ENCODE measurements around the gene IFNK.
"Not testable (repeated sequence)": the region's sequence is repeated elsewhere in the genome, so short reads cannot be mapped to it uniquely, and the experiment has no call there.

IFNK gene

GRCh38 chr9:27491154-27491553 lies 32.9 kb upstream of the IFNK start:
- H3K27me3 ChIP-seq (ENCODE audit: insufficient read depth, low read length), result no peaks in the 10 kb centered on the region
- H3K9ac ChIP-seq (ENCODE audit: low read depth, low read length), result no peak overlapping the region
- peaks cover 39% of the 10 kb centered on the region for H3K4me1 ChIP-seq (ENCODE audit: insufficient read depth, low read length)
- H3K27ac ChIP-seq (ENCODE audit: low read length), result no peak overlapping the region
- H3K36me3 ChIP-seq (ENCODE audit: insufficient read depth, low read depth, low read length), result no peaks in the 10 kb centered on the region
- H3K4me3 ChIP-seq (ENCODE audit: low read length), result no peak overlapping the region
- no peaks in the 10 kb centered on the region for H3K9me3 ChIP-seq (ENCODE audit: insufficient read depth, low read depth, low read length)

GRCh38 chr9:27495480-27496134 lies 28.5 kb upstream of the IFNK start:
- peak overlapping the region; percentile 24 for H3K27ac ChIP-seq (ENCODE audit: low read length)
- H3K9me3 ChIP-seq (ENCODE audit: insufficient read depth, low read depth, low read length), result no peaks in the 10 kb centered on the region
- H3K4me3 ChIP-seq (ENCODE audit: low read length), result peak overlapping the region; percentile 36; the same call in 1 of the 2 replicates
- no peaks in the 10 kb centered on the region for H3K36me3 ChIP-seq (ENCODE audit: insufficient read depth, low read depth, low read length)
- H3K27me3 ChIP-seq (ENCODE audit: insufficient read depth, low read length), result no peaks in the 10 kb centered on the region
- peaks cover 45% of the 10 kb centered on the region for H3K4me1 ChIP-seq (ENCODE audit: insufficient read depth, low read length)
- H3K9ac ChIP-seq (ENCODE audit: low read depth, low read length), result no peak overlapping the region; the same call in 1 of the 2 replicates

GRCh38 chr9:27496135-27496504 lies 28.0 kb upstream of the IFNK start:
- peaks cover 45% of the 10 kb centered on the region for H3K4me1 ChIP-seq (ENCODE audit: insufficient read depth, low read length)
- H3K27ac ChIP-seq (ENCODE audit: low read length), result peak overlapping the region; percentile 24

GRCh38 chr9:27497883-27498417 lies 26.1 kb upstream of the IFNK start:
- H3K4me1 ChIP-seq (ENCODE audit: insufficient read depth, low read length), result peaks cover 45% of the 10 kb centered on the region
- H3K27ac ChIP-seq (ENCODE audit: low read length), result no peak overlapping the region
- H3K4me3 ChIP-seq (ENCODE audit: low read length), result peak overlapping the region; percentile 55

More at GRCh38 chr9:27496135-27496504, 28.0 kb upstream of the IFNK start:
- no peak overlapping the region; the same call in 1 of the 2 replicates for H3K9ac ChIP-seq (ENCODE audit: low read depth, low read length)
- H3K36me3 ChIP-seq (ENCODE audit: insufficient read depth, low read depth, low read length), result no peaks in the 10 kb centered on the region
- no peaks in the 10 kb centered on the region for H3K27me3 ChIP-seq (ENCODE audit: insufficient read depth, low read length)
- H3K4me3 ChIP-seq (ENCODE audit: low read length), result peak overlapping the region; percentile 36; the same call in 1 of the 2 replicates
- H3K9me3 ChIP-seq (ENCODE audit: insufficient read depth, low read depth, low read length), result no peaks in the 10 kb centered on the region

GRCh38 chr9:27499451-27499850 lies 24.6 kb upstream of the IFNK start:
- no peak overlapping the region for H3K27ac ChIP-seq (ENCODE audit: low read length)
- 0 out of 2 replicates have a peak overlapping the region, but pooled peaks have one; percentile 11 for H3K4me3 ChIP-seq (ENCODE audit: low read length)
- H3K9ac ChIP-seq (ENCODE audit: low read depth, low read length), result no peak overlapping the region
- H3K4me1 ChIP-seq (ENCODE audit: insufficient read depth, low read length), result peaks cover 45% of the 10 kb centered on the region
- H3K27me3 ChIP-seq (ENCODE audit: insufficient read depth, low read length), result no peaks in the 10 kb centered on the region
- no peaks in the 10 kb centered on the region for H3K36me3 ChIP-seq (ENCODE audit: insufficient read depth, low read depth, low read length)
- H3K9me3 ChIP-seq (ENCODE audit: insufficient read depth, low read depth, low read length), result no peaks in the 10 kb centered on the region

More at GRCh38 chr9:27497883-27498417, 26.1 kb upstream of the IFNK start:
- H3K9ac ChIP-seq (ENCODE audit: low read depth, low read length), result no peak overlapping the region; the same call in 1 of the 2 replicates
- H3K9me3 ChIP-seq (ENCODE audit: insufficient read depth, low read depth, low read length), result no peaks in the 10 kb centered on the region
- no peaks in the 10 kb centered on the region for H3K27me3 ChIP-seq (ENCODE audit: insufficient read depth, low read length)
- no peaks in the 10 kb centered on the region for H3K36me3 ChIP-seq (ENCODE audit: insufficient read depth, low read depth, low read length)

GRCh38 chr9:27500902-27501301 lies 23.2 kb upstream of the IFNK start:
- not testable (repeated sequence) for H3K9me3 ChIP-seq (ENCODE audit: insufficient read depth, low read depth, low read length); H3K4me3 ChIP-seq (ENCODE audit: low read length); H3K27ac ChIP-seq (ENCODE audit: low read length); H3K27me3 ChIP-seq (ENCODE audit: insufficient read depth, low read length); H3K36me3 ChIP-seq (ENCODE audit: insufficient read depth, low read depth, low read length); H3K9ac ChIP-seq (ENCODE audit: low read depth, low read length)
- peaks cover 38% of the 10 kb centered on the region for H3K4me1 ChIP-seq (ENCODE audit: insufficient read depth, low read length)

- H3K36me3 ChIP-seq (ENCODE audit: insufficient read depth, low read depth, low read length), result no peaks in the 10 kb centered on the region
- H3K9ac ChIP-seq (ENCODE audit: low read depth, low read length), result no peak overlapping the region
- no peak overlapping the region for H3K4me3 ChIP-seq (ENCODE audit: low read length)
- H3K27ac ChIP-seq (ENCODE audit: low read length), result no peak overlapping the region
- H3K4me1 ChIP-seq (ENCODE audit: insufficient read depth, low read length), result peaks cover 15% of the 10 kb centered on the region
- H3K9me3 ChIP-seq (ENCODE audit: insufficient read depth, low read depth, low read length), result no peaks in the 10 kb centered on the region
- H3K27me3 ChIP-seq (ENCODE audit: insufficient read depth, low read length), result no peaks in the 10 kb centered on the region
Measured at GRCh38 chr9:27503623-27504022, 20.5 kb upstream of the IFNK start.

- H3K27ac ChIP-seq (ENCODE audit: low read length), result no peak overlapping the region
- no peaks in the 10 kb centered on the region for H3K36me3 ChIP-seq (ENCODE audit: insufficient read depth, low read depth, low read length)
- H3K4me3 ChIP-seq (ENCODE audit: low read length), result no peak overlapping the region
- no peaks in the 10 kb centered on the region for H3K9me3 ChIP-seq (ENCODE audit: insufficient read depth, low read depth, low read length)
- no peak overlapping the region for H3K9ac ChIP-seq (ENCODE audit: low read depth, low read length)
- H3K27me3 ChIP-seq (ENCODE audit: insufficient read depth, low read length), result no peaks in the 10 kb centered on the region
- peaks cover 9% of the 10 kb centered on the region; the same call in 1 of the 2 replicates for H3K4me1 ChIP-seq (ENCODE audit: insufficient read depth, low read length)
Measured at GRCh38 chr9:27504259-27504658, 19.8 kb upstream of the IFNK start.

GRCh38 chr9:27505744-27506161 lies 18.3 kb upstream of the IFNK start:
- H3K36me3 ChIP-seq (ENCODE audit: insufficient read depth, low read depth, low read length), result no peaks in the 10 kb centered on the region
- H3K27me3 ChIP-seq (ENCODE audit: insufficient read depth, low read length), result no peaks in the 10 kb centered on the region
- H3K27ac ChIP-seq (ENCODE audit: low read length), result no peak overlapping the region
- H3K9me3 ChIP-seq (ENCODE audit: insufficient read depth, low read depth, low read length), result no peaks in the 10 kb centered on the region
- no peaks in the 10 kb centered on the region for H3K4me1 ChIP-seq (ENCODE audit: insufficient read depth, low read length)
- H3K9ac ChIP-seq (ENCODE audit: low read depth, low read length), result no peak overlapping the region
- H3K4me3 ChIP-seq (ENCODE audit: low read length), result no peak overlapping the region

- H3K27me3 ChIP-seq (ENCODE audit: insufficient read depth, low read length), result no peaks in the 10 kb centered on the region
- no peaks in the 10 kb centered on the region for H3K4me1 ChIP-seq (ENCODE audit: insufficient read depth, low read length)
- H3K27ac ChIP-seq (ENCODE audit: low read length), result no peak overlapping the region
- H3K9me3 ChIP-seq (ENCODE audit: insufficient read depth, low read depth, low read length), result no peaks in the 10 kb centered on the region
- no peak overlapping the region for H3K9ac ChIP-seq (ENCODE audit: low read depth, low read length)
- H3K36me3 ChIP-seq (ENCODE audit: insufficient read depth, low read depth, low read length), result no peaks in the 10 kb centered on the region
- H3K4me3 ChIP-seq (ENCODE audit: low read length), result no peak overlapping the region
Measured at GRCh38 chr9:27506981-27507380, 17.1 kb upstream of the IFNK start.

- Histone ChIP-seq H3K4me1 (ENCODE audit: insufficient read depth, low read length) (no peaks in the 10 kb centered on the region), H3K9me3 (ENCODE audit: insufficient read depth, low read depth, low read length) (no peaks in the 10 kb centered on the region), H3K4me3 (ENCODE audit: low read length) (no peak overlapping the region), H3K27ac (ENCODE audit: low read length) (no peak overlapping the region), H3K27me3 (ENCODE audit: insufficient read depth, low read length) (no peaks in the 10 kb centered on the region), H3K9ac (ENCODE audit: low read depth, low read length) (no peak overlapping the region), H3K36me3 (ENCODE audit: insufficient read depth, low read depth, low read length) (no peaks in the 10 kb centered on the region)
Measured at GRCh38 chr9:27510780-27511179, 13.3 kb upstream of the IFNK start.

GRCh38 chr9:27511771-27512170 lies 12.3 kb upstream of the IFNK start:
- H3K4me1 ChIP-seq (ENCODE audit: insufficient read depth, low read length), result no peaks in the 10 kb centered on the region
- no peak overlapping the region for H3K27ac ChIP-seq (ENCODE audit: low read length)
- no peak overlapping the region for H3K4me3 ChIP-seq (ENCODE audit: low read length)
- H3K9me3 ChIP-seq (ENCODE audit: insufficient read depth, low read depth, low read length), result no peaks in the 10 kb centered on the region
- no peak overlapping the region for H3K9ac ChIP-seq (ENCODE audit: low read depth, low read length)
- H3K27me3 ChIP-seq (ENCODE audit: insufficient read depth, low read length), result no peaks in the 10 kb centered on the region
- H3K36me3 ChIP-seq (ENCODE audit: insufficient read depth, low read depth, low read length), result no peaks in the 10 kb centered on the region
